GM12892 (cell line): ENCODE data around the gene KIAA1671.

Experiments used
- POLR2A ChIP-seq: IDR thresholded peaks from 2 replicates; pipeline ENCODE4 v1.6.1; 2011; ENCODE audit warnings: low read depth, low read length, control low read depth
- POLR2AphosphoS5 ChIP-seq: IDR thresholded peaks from 2 replicates; pipeline ENCODE4 v1.6.1; 2011; ENCODE audit warnings: low read depth, low read length, control low read depth
- TAF1 ChIP-seq: IDR thresholded peaks from 2 replicates; pipeline ENCODE4 v1.6.1; 2011; ENCODE audit warnings: low read depth, mild to moderate bottlenecking, control low read depth, low read length, borderline replicate concordance

- TF ChIP-seq POLR2A (no peak), POLR2AphosphoS5 (no peak), TAF1 (no peak)
Measured at GRCh38 chr22:24977370-24978221, 25.1 kb downstream of the KIAA1671 start.
